Right renal cortex interstitium (tissue), 3 donors: ENCODE data around the gene S100A13. TPM values are rescaled to one million over a fixed set of nuclear protein-coding genes. Genes with fewer than 3 reads are reported as not detected.

ENCODE experiments used
- DNase-seq, 3 donors: peaks; one replicate each; pipeline ENCODE4 v3.0.0-alpha.2; 2013; ENCODE audit warnings: low read depth in 3 of 3, low spot score in 2 of 3
- polyA plus RNA-seq, 3 donors: library from polyadenylated mRNA; unstranded; fragments of 120-200 nt; gene quantifications; one replicate each; pipeline ENCODE4 v1.2.1, GENCODE V29; 2013; ENCODE audit not compliant: insufficient read length in 3 of 3

The S100A13 gene
- polyA plus RNA-seq, 3 donors: 155 to 174 (median 166) TPM

- DNase-seq: no peak
Measured at GRCh38 chr1:153628638-153629342, 1.5 kb upstream of the S100A13 start.

GRCh38 chr1:153627715-153628626, 666 bp upstream of the S100A13 start, which contains the start of gene S100A1:
TSS of gene S100A1 (plus strand) at chr1:153628434. CDS start at chr1:153630522, 2,088 bp downstream.
- no peak for DNase-seq

GRCh38 chr1:153626477-153626903, 815 bp downstream of the S100A13 start:
- DNase-seq: no peak

GRCh38 chr1:153624965-153625611, 2.2 kb downstream of the S100A13 start:
- DNase-seq: no peak

GRCh38 chr1:153623101-153623500, 4.2 kb downstream of the S100A13 start:
- DNase-seq: no peak

GRCh38 chr1:153619171-153619570, 8.1 kb downstream of the S100A13 start:
- no peak for DNase-seq

GRCh38 chr1:153617663-153618062, 9.6 kb downstream of the S100A13 start:
- no peak for DNase-seq

GRCh38 chr1:153616917-153617311, 10.4 kb downstream of the S100A13 start:
- no peak for DNase-seq

- no peak for DNase-seq
Measured at GRCh38 chr1:153616144-153616916, 11.0 kb downstream of the S100A13 start, which contains the start of gene S100A14. TSS of gene S100A14 (minus strand) at chr1:153616325. CDS start at chr1:153615858, 467 bp downstream.

- DNase-seq: no peak
Measured at GRCh38 chr1:153615406-153615805, 11.9 kb downstream of the S100A13 start.

GRCh38 chr1:153614906-153615305, 12.4 kb downstream of the S100A13 start:
- DNase-seq: no peak

GRCh38 chr1:153614189-153614900, 13.0 kb downstream of the S100A13 start:
- no peak for DNase-seq

GRCh38 chr1:153613406-153613805, 13.9 kb downstream of the S100A13 start:
- DNase-seq: no peak

- no peak for DNase-seq
Measured at GRCh38 chr1:153612755-153613331, 14.5 kb downstream of the S100A13 start, which contains the start of gene S100A16. TSS of gene S100A16 (minus strand) at chr1:153613137. CDS start at chr1:153608151, 4,986 bp downstream.

- DNase-seq: no peak
Measured at GRCh38 chr1:153612111-153612754, 15.1 kb downstream of the S100A13 start.

- no peak for DNase-seq
Measured at GRCh38 chr1:153611356-153611755, 15.9 kb downstream of the S100A13 start.

GRCh38 chr1:153610811-153611301, 16.4 kb downstream of the S100A13 start:
- no peak for DNase-seq

GRCh38 chr1:153610334-153610733, 17.0 kb downstream of the S100A13 start:
- DNase-seq: no peak

- no peak for DNase-seq
Measured at GRCh38 chr1:153609585-153609907, 17.8 kb downstream of the S100A13 start.
